ENCODE data around the gene MRPL22.

DNA sequence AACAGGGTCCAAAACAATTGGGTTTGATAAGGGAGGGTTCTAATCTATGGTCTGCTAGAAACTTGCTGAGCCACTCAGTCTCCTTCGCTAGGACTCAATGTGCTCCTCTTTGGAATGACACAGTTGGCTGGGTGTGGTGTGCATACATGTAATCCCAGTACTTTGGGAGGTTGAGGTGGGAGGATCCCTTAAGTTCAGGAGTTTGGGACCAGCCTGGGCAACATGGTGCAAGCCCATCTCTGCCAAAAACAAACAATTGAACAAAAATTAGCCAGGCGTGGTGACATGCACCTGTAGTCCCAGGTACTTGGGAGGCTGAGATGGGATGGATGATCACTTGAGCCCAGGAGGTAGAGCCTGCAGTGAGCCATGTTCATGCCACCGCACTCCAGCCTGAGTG, 70.0 kb downstream of the MRPL22 start:
- TF ChIP-seq POLR2A (IDR thresholded peaks at IDR 0.05; ENCODE audit: low read depth, low read length) (no peak), CTCF (conservative IDR thresholded peaks at IDR 0.05; ENCODE audit: low read depth, low read length) (no peak), BHLHE40 (IDR thresholded peaks at IDR 0.05; ENCODE audit: low read depth, low read length) (no peak), MXI1 (IDR thresholded peaks at IDR 0.05; ENCODE audit: borderline replicate concordance, low read depth, low read length) (no peak), RFX5 (IDR thresholded peaks at IDR 0.05; ENCODE audit: low read depth, low read length) (no peak)
